ENCODE measurements around the gene ACVR1.

The ACVR1 gene

GRCh38 chr2:157787364-157787938 lies 88.7 kb downstream of the ACVR1 start:
- in situ Hi-C loops (cut with HindIII; ENCODE audit: low pct_unique_long_range_greater_than_20kb, low sequenced_read_pairs): no loop called here
- no peak for TF ChIP-seq JUND (IDR thresholded peaks at IDR 0.05; ENCODE audit: low read depth)
- no peak for DNase-seq (ENCODE audit: low read depth in 1 of 2, low spot score in 1 of 2)

GRCh38 chr2:157786663-157787363 lies 89.3 kb downstream of the ACVR1 start:
- DNase-seq (ENCODE audit: low read depth in 1 of 2, low spot score in 1 of 2): no peak
- no peak for TF ChIP-seq JUND (IDR thresholded peaks at IDR 0.05; ENCODE audit: low read depth)
- in situ Hi-C loops (cut with HindIII; ENCODE audit: low pct_unique_long_range_greater_than_20kb, low sequenced_read_pairs): no loop called here

GRCh38 chr2:157785866-157786662 lies 90.1 kb downstream of the ACVR1 start:
- no peak for DNase-seq (ENCODE audit: low read depth in 1 of 2, low spot score in 1 of 2)
- TF ChIP-seq JUND (IDR thresholded peaks at IDR 0.05; ENCODE audit: low read depth): no peak
- in situ Hi-C loops (cut with HindIII; ENCODE audit: low pct_unique_long_range_greater_than_20kb, low sequenced_read_pairs): no loop called here

GRCh38 chr2:157785200-157785599 lies 90.9 kb downstream of the ACVR1 start:
- no peak for DNase-seq (ENCODE audit: low read depth in 1 of 2, low spot score in 1 of 2)
- in situ Hi-C loops (cut with HindIII; ENCODE audit: low pct_unique_long_range_greater_than_20kb, low sequenced_read_pairs): no loop called here
- TF ChIP-seq JUND (IDR thresholded peaks at IDR 0.05; ENCODE audit: low read depth): no peak

- in situ Hi-C loops (cut with HindIII; ENCODE audit: low pct_unique_long_range_greater_than_20kb, low sequenced_read_pairs): no loop called here
- no peak for TF ChIP-seq JUND (IDR thresholded peaks at IDR 0.05; ENCODE audit: low read depth)
- DNase-seq (ENCODE audit: low read depth in 1 of 2, low spot score in 1 of 2): no peak
Observed at GRCh38 chr2:157784823-157785175, 91.3 kb downstream of the ACVR1 start.

- in situ Hi-C loops (cut with HindIII; ENCODE audit: low pct_unique_long_range_greater_than_20kb, low sequenced_read_pairs): no loop called here
- peak in 1 of 2 experiments; percentile 16 for DNase-seq (ENCODE audit: low read depth in 1 of 2, low spot score in 1 of 2)
- TF ChIP-seq JUND (IDR thresholded peaks at IDR 0.05; ENCODE audit: low read depth): no peak
Observed at GRCh38 chr2:157784169-157784822, 91.8 kb downstream of the ACVR1 start.

- in situ Hi-C loops (cut with HindIII; ENCODE audit: low pct_unique_long_range_greater_than_20kb, low sequenced_read_pairs): no loop called here
- DNase-seq (ENCODE audit: low read depth in 1 of 2, low spot score in 1 of 2): no peak
- no peak for TF ChIP-seq JUND (IDR thresholded peaks at IDR 0.05; ENCODE audit: low read depth)
Observed at GRCh38 chr2:157783245-157783644, 92.9 kb downstream of the ACVR1 start.

GRCh38 chr2:157782057-157782845 lies 93.9 kb downstream of the ACVR1 start:
- in situ Hi-C loops (cut with HindIII; ENCODE audit: low pct_unique_long_range_greater_than_20kb, low sequenced_read_pairs): no loop called here
- peak in 1 of 2 experiments; percentile 23 for DNase-seq (ENCODE audit: low read depth in 1 of 2, low spot score in 1 of 2)
- no peak for TF ChIP-seq JUND (IDR thresholded peaks at IDR 0.05; ENCODE audit: low read depth)

- TF ChIP-seq JUND (IDR thresholded peaks at IDR 0.05; ENCODE audit: low read depth): no peak
- in situ Hi-C loops (cut with HindIII; ENCODE audit: low pct_unique_long_range_greater_than_20kb, low sequenced_read_pairs): no loop called here
Observed at GRCh38 chr2:157780211-157780610, 95.9 kb downstream of the ACVR1 start.

GRCh38 chr2:157779794-157780193 lies 96.3 kb downstream of the ACVR1 start:
- no peak for DNase-seq (ENCODE audit: low read depth in 1 of 2, low spot score in 1 of 2)
- no peak for TF ChIP-seq JUND (IDR thresholded peaks at IDR 0.05; ENCODE audit: low read depth)
- in situ Hi-C loops (cut with HindIII; ENCODE audit: low pct_unique_long_range_greater_than_20kb, low sequenced_read_pairs): no loop called here

More at GRCh38 chr2:157780211-157780610, 95.9 kb downstream of the ACVR1 start:
- no peak for DNase-seq (ENCODE audit: low read depth in 1 of 2, low spot score in 1 of 2)

- peak; percentile 13 to 53 for DNase-seq (ENCODE audit: low read depth in 1 of 2, low spot score in 1 of 2)
- in situ Hi-C loops (cut with HindIII; ENCODE audit: low pct_unique_long_range_greater_than_20kb, low sequenced_read_pairs): no loop called here
- TF ChIP-seq JUND (IDR thresholded peaks at IDR 0.05; ENCODE audit: low read depth): no peak
Observed at GRCh38 chr2:157777427-157777826, 98.7 kb downstream of the ACVR1 start.

- in situ Hi-C loops (cut with HindIII; ENCODE audit: low pct_unique_long_range_greater_than_20kb, low sequenced_read_pairs): no loop called here
- no peak for TF ChIP-seq JUND (IDR thresholded peaks at IDR 0.05; ENCODE audit: low read depth)
- no peak for DNase-seq (ENCODE audit: low read depth in 1 of 2, low spot score in 1 of 2)
Observed at GRCh38 chr2:157771234-157771633, 104.9 kb downstream of the ACVR1 start.

Data from T47D (cell line).